GDM1 (cell line): ENCODE results near the gene SDHB.
A peak's percentile ranks its signal among the peaks of the same experiment; 100 is the strongest.

ENCODE experiments used
- DNase-seq: peaks from one replicate; lab custom pipeline; 2025; lab: John Stamatoyannopoulos, UW

Gene SDHB

GRCh38 chr1:17053685-17054410 is at the start of gene SDHB:
TSS of gene SDHB (minus strand) at chr1:17054032. CDS start at chr1:17054019, 13 bp downstream.
- peak; percentile 98 for DNase-seq

GRCh38 chr1:17102232-17102631 is 48.4 kb upstream of the SDHB start:
- DNase-seq: no peak

GRCh38 chr1:17101261-17101660 is 47.4 kb upstream of the SDHB start:
- no peak for DNase-seq

- DNase-seq: no peak
Observed at GRCh38 chr1:17099616-17100340, 45.9 kb upstream of the SDHB start.

- DNase-seq: no peak
Observed at GRCh38 chr1:17098446-17099317, 44.9 kb upstream of the SDHB start.

GRCh38 chr1:17097787-17098186 is 44.0 kb upstream of the SDHB start:
- DNase-seq: no peak

- DNase-seq: no peak
Observed at GRCh38 chr1:17097147-17097546, 43.3 kb upstream of the SDHB start.

GRCh38 chr1:17096584-17096983 is 42.8 kb upstream of the SDHB start:
- no peak for DNase-seq

- DNase-seq: no peak
Observed at GRCh38 chr1:17095141-17095540, 41.3 kb upstream of the SDHB start.

- DNase-seq: no peak
Observed at GRCh38 chr1:17094664-17095063, 40.8 kb upstream of the SDHB start.

- no peak for DNase-seq
Observed at GRCh38 chr1:17093822-17094393, 40.1 kb upstream of the SDHB start.

GRCh38 chr1:17091252-17091651 is 37.4 kb upstream of the SDHB start:
- DNase-seq: no peak

- no peak for DNase-seq
Observed at GRCh38 chr1:17089506-17089905, 35.7 kb upstream of the SDHB start.

- no peak for DNase-seq
Observed at GRCh38 chr1:17086751-17087150, 32.9 kb upstream of the SDHB start.

- no peak for DNase-seq
Observed at GRCh38 chr1:17084787-17085186, 31.0 kb upstream of the SDHB start.

GRCh38 chr1:17082761-17083160 is 28.9 kb upstream of the SDHB start:
- DNase-seq: no peak

GRCh38 chr1:17081439-17081838 is 27.6 kb upstream of the SDHB start:
- no peak for DNase-seq

GRCh38 chr1:17080880-17081279 is 27.0 kb upstream of the SDHB start:
- DNase-seq: no peak

GRCh38 chr1:17080085-17080759 is 26.4 kb upstream of the SDHB start:
- DNase-seq: no peak

GRCh38 chr1:17078991-17079868 is 25.4 kb upstream of the SDHB start:
- DNase-seq: no peak
